Liver (tissue), 9 donors: Measurements from ENCODE around the gene ATP5F1B. TPM values are rescaled to one million over a fixed set of nuclear protein-coding genes. Genes with fewer than 3 reads are reported as not detected.

Experiments
- DNase-seq: peaks from one replicate; pipeline ENCODE4 v3.0.0-alpha.2; 2017; ENCODE audit warnings: low spot score
- H3K27ac ChIP-seq, 2 donors: one replicate each; pipeline ENCODE4 v1.7.0; 2013; ENCODE audit warnings: inconsistent platforms in 2 of 2, low read length in 2 of 2, control low read depth in 1 of 2, low read depth in 1 of 2, mild to moderate bottlenecking in 1 of 2
- H3K27me3 ChIP-seq, 4 donors: one replicate each; pipeline versions ENCODE4 v1.6.1 to v1.7.0; 2013; ENCODE audit warnings: low read length in 3 of 4, inconsistent platforms in 1 of 4, mild to moderate bottlenecking in 1 of 4, moderate library complexity in 1 of 4; ENCODE audit not compliant: control insufficient read depth in 4 of 4, insufficient read depth in 4 of 4
- H3K36me3 ChIP-seq, 4 donors: one replicate each; pipeline versions ENCODE4 v1.6.1 to v1.7.0; 2013; ENCODE audit warnings: low read length in 3 of 4, mild to moderate bottlenecking in 3 of 4, low read depth in 1 of 4, moderate library complexity in 1 of 4; ENCODE audit not compliant: control insufficient read depth in 4 of 4, insufficient read depth in 3 of 4
- H3K4me1 ChIP-seq, 4 donors: one replicate each; pipeline versions ENCODE4 v1.6.1 to v1.7.0; 2013; ENCODE audit warnings: low read length in 3 of 4, mild to moderate bottlenecking in 3 of 4, moderate library complexity in 1 of 4; ENCODE audit not compliant: control insufficient read depth in 4 of 4, insufficient read depth in 4 of 4
- H3K4me3 ChIP-seq, 3 donors: one replicate each; pipeline versions ENCODE4 v1.6.1 to v1.7.0; 2013; ENCODE audit warnings: low read length in 3 of 3, control low read depth in 1 of 3, low read depth in 1 of 3, mild to moderate bottlenecking in 1 of 3
- H3K9ac ChIP-seq, 2 donors: one replicate each; pipeline ENCODE4 v1.7.0; 2013; ENCODE audit warnings: low read length in 2 of 2, mild to moderate bottlenecking in 2 of 2, moderate library complexity in 2 of 2, control low read depth in 1 of 2, low read depth in 1 of 2
- H3K9me3 ChIP-seq, 4 donors: one replicate each; pipeline versions ENCODE4 v1.6.1 to v1.7.0; 2013; ENCODE audit warnings: low read length in 3 of 4; ENCODE audit not compliant: control insufficient read depth in 4 of 4
- EGR1 ChIP-seq, 2 donors: IDR thresholded peaks; 2 replicates each; pipeline ENCODE4 v1.6.1; 2016 to 2018; ENCODE audit warnings: antibody characterized with exemption in 2 of 2, low read depth in 2 of 2
- FOXA1 ChIP-seq: IDR thresholded peaks from 2 replicates; pipeline ENCODE4 v1.6.1; 2016; ENCODE audit warnings: antibody characterized with exemption
- FOXA2 ChIP-seq: IDR thresholded peaks from 2 replicates; pipeline ENCODE4 v1.6.1; 2016; ENCODE audit warnings: antibody characterized with exemption
- GABPA ChIP-seq, 2 donors: IDR thresholded peaks in 1 of 2; conservative IDR thresholded peaks in 1 of 2; 2 replicates each; pipeline ENCODE4 v1.6.1; 2016; ENCODE audit warnings: antibody characterized with exemption in 2 of 2, mild to moderate bottlenecking in 1 of 2, moderate library complexity in 1 of 2
- HNF4A ChIP-seq, 2 donors: conservative IDR thresholded peaks; 2 replicates each; pipeline ENCODE4 v1.6.1; 2016; ENCODE audit warnings: antibody characterized with exemption in 2 of 2, mild to moderate bottlenecking in 2 of 2
- HNF4G ChIP-seq: IDR thresholded peaks from 2 replicates; pipeline ENCODE4 v1.6.1; 2016; ENCODE audit warnings: antibody characterized with exemption
- JUND ChIP-seq, 2 donors: IDR thresholded peaks; 2 replicates each; pipeline ENCODE4 v1.6.1; 2016; ENCODE audit warnings: antibody characterized with exemption in 2 of 2
- NR2F2 ChIP-seq: IDR thresholded peaks from 2 replicates; pipeline ENCODE4 v1.6.1; 2016; ENCODE audit warnings: antibody characterized with exemption
- RAD21 ChIP-seq, 2 donors: IDR thresholded peaks; 2 replicates each; pipeline ENCODE4 v1.6.1; 2016; ENCODE audit warnings: antibody characterized with exemption in 2 of 2, mild to moderate bottlenecking in 2 of 2
- RXRA ChIP-seq, 2 donors: IDR thresholded peaks; 2 replicates each; pipeline ENCODE4 v1.6.1; 2017 to 2018; ENCODE audit warnings: antibody characterized with exemption in 2 of 2, mild to moderate bottlenecking in 1 of 2
- SP1 ChIP-seq: IDR thresholded peaks from 2 replicates; pipeline ENCODE4 v1.6.1; 2018; ENCODE audit warnings: antibody characterized with exemption, mild to moderate bottlenecking
- TAF1 ChIP-seq: conservative IDR thresholded peaks from 2 replicates; pipeline ENCODE4 v1.6.1; 2016; ENCODE audit warnings: antibody characterized with exemption, mild to moderate bottlenecking
- YY1 ChIP-seq: IDR thresholded peaks from 2 replicates; pipeline ENCODE4 v1.6.1; 2016; ENCODE audit warnings: antibody characterized with exemption, mild to moderate bottlenecking
- WGBS: extraction: QIAGEN DNeasy Blood & Tissue Kit; methylation state at CpG from one replicate; pipeline ENCODE4 v1.1.7; 2013; 5-methylcytosine and 5-hydroxymethylcytosine counted together
- polyA plus RNA-seq, 2 donors: library from polyadenylated mRNA; stranded (reverse) in 1 of 2; unstranded in 1 of 2; fragments of 200-250 nt in 1 of 2; fragments of >200 nt in 1 of 2; fragmentation: Nextera tagmentation in 1 of 2; extraction: Ambion mirVana in 1 of 2; gene quantifications; one replicate each; pipeline versions ENCODE4 v1.2.1 to v1.2.3, GENCODE V29; 2013 to 2015
- total RNA-seq, 2 donors: library from RNA; depleted of rRNA; stranded (reverse); fragments of >200 nt; gene quantifications; one replicate each; pipeline ENCODE4 v1.2.3, GENCODE V29; 2014
- TF ChIP-seq, protein P1 (sequence below): IDR thresholded peaks from 2 replicates; pipeline ENCODE4 v1.6.1; 2016; ENCODE audit warnings: antibody characterized with exemption, mild to moderate bottlenecking
- TF ChIP-seq, protein P2 (sequence below): IDR thresholded peaks from 2 replicates; pipeline ENCODE4 v1.6.1; 2016; ENCODE audit warnings: antibody characterized with exemption
- TF ChIP-seq, protein P3 (sequence below): IDR thresholded peaks from 2 replicates; pipeline ENCODE4 v1.6.1; 2016; ENCODE audit warnings: antibody characterized with exemption
- TF ChIP-seq, protein P4 (sequence below): IDR thresholded peaks from 2 replicates; pipeline ENCODE4 v1.6.1; 2016; ENCODE audit warnings: antibody characterized with exemption
- donor health status: healthy.
- donor health status: healthy.
- donor health status: healthy.
- donor health status: healthy.
- donor health status: healthy.

The ATP5F1B gene
- total and polyA plus RNA-seq, 4 donors, result 273 to 569 (median 438) TPM

DNA sequence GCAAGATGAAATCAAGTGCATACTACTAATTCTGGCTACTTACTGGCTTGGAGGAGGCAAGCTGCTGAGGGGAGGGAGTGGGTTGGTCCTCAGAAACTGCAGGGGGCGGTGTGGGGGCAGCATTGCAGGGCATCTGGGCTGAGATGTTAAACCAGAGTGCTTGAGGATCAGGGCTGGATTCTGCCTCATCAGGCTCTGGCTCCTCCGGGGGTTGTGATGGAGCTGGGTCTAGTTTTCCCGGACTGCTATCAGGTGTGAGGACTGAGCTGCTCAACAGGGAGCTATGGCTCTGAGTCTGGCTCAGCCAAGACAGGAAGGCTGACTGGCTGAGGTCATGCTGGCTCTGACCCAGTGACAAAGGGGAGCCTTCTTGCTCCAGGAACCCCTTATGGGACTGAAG, 44.3 kb downstream of the ATP5F1B start (continued):
- TF ChIP-seq, protein P1, sequence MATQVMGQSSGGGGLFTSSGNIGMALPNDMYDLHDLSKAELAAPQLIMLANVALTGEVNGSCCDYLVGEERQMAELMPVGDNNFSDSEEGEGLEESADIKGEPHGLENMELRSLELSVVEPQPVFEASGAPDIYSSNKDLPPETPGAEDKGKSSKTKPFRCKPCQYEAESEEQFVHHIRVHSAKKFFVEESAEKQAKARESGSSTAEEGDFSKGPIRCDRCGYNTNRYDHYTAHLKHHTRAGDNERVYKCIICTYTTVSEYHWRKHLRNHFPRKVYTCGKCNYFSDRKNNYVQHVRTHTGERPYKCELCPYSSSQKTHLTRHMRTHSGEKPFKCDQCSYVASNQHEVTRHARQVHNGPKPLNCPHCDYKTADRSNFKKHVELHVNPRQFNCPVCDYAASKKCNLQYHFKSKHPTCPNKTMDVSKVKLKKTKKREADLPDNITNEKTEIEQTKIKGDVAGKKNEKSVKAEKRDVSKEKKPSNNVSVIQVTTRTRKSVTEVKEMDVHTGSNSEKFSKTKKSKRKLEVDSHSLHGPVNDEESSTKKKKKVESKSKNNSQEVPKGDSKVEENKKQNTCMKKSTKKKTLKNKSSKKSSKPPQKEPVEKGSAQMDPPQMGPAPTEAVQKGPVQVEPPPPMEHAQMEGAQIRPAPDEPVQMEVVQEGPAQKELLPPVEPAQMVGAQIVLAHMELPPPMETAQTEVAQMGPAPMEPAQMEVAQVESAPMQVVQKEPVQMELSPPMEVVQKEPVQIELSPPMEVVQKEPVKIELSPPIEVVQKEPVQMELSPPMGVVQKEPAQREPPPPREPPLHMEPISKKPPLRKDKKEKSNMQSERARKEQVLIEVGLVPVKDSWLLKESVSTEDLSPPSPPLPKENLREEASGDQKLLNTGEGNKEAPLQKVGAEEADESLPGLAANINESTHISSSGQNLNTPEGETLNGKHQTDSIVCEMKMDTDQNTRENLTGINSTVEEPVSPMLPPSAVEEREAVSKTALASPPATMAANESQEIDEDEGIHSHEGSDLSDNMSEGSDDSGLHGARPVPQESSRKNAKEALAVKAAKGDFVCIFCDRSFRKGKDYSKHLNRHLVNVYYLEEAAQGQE, result no peak
- TF ChIP-seq HNF4A (conservative IDR thresholded peaks at IDR 0.05) (no peak), SP1 (no peak), NR2F2 (no peak)

DNA sequence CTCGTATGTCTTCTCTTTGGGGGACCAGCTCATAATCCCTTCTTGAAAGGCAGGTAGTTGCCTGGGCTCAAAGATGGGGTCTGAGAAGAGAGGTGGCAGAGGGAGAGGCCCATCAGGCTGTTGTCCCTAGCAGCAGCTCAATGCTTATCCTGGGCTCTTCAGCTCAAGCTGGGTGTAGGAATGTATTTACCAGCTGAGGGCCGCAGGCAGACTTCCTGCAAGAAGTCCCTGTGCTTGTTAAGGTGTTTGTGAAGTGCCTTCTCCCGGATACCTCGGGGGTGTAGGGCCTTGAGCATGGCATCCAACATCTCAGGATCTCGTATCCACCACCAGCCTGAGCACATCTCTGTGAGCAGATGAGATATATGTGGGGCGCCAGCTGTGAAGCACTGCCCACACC, 45.0 kb downstream of the ATP5F1B start:
- TF ChIP-seq TAF1, result no peak
- H3K27me3 ChIP-seq, result no peaks in the 10 kb centered on the region
- no peak overlapping the region for H3K9ac ChIP-seq
- 94% methylated on average over 6 of the region's 6 CpGs for WGBS
- no peak overlapping the region for H3K27ac ChIP-seq
- DNase-seq, result no peak
- H3K4me1 ChIP-seq, result no peaks in the 10 kb centered on the region
- H3K9me3 ChIP-seq, result no peaks in the 10 kb centered on the region
- H3K36me3 ChIP-seq, result peaks cover 41 to 89% (median 81%) of the 10 kb centered on the region in 4 donors
- no peak overlapping the region for H3K4me3 ChIP-seq

DNA sequence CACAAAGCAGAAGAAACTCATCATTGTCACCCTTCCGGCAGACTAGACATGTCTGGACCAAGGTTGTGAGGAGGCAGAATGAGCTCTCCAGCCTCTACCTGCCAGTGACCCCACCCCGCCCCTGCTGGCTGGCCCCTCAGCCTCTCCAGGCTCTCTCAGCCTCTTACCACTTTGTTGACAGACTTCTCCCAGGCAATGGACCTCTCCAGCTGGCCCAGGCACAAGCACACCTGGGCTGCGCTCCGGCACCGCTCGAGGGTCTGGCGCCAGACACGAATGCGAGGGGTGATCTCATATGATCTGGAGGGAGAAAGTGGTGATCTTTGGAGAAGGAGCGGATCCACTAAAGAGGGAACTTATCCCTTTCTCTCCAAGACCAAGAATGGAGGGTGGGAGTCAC, 46.0 kb downstream of the ATP5F1B start:
- H3K9me3 ChIP-seq, result no peaks in the 10 kb centered on the region
- H3K4me3 ChIP-seq, result no peak overlapping the region

More for the DNA sequence above, 46.0 kb downstream of the ATP5F1B start:
- no peak overlapping the region for H3K9ac ChIP-seq
- no peaks in the 10 kb centered on the region for H3K4me1 ChIP-seq
- H3K36me3 ChIP-seq, result peaks cover 38 to 81% (median 75%) of the 10 kb centered on the region in 4 donors
- DNase-seq, result no peak
- H3K27me3 ChIP-seq, result no peaks in the 10 kb centered on the region
- no peak overlapping the region for H3K27ac ChIP-seq
- WGBS, result 96% methylated on average over 10 of the region's 10 CpGs
- TF ChIP-seq, protein P2, sequence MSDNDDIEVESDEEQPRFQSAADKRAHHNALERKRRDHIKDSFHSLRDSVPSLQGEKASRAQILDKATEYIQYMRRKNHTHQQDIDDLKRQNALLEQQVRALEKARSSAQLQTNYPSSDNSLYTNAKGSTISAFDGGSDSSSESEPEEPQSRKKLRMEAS, result no peak
- TF ChIP-seq GABPA (IDR thresholded peaks at IDR 0.05 in 1 of 2, conservative IDR thresholded peaks at IDR 0.05 in 1 of 2), result no peak
- TF ChIP-seq FOXA1, result no peak
- no peak for TF ChIP-seq JUND (IDR thresholded peaks at IDR 0.05)
- no peak for TF ChIP-seq HNF4G
- TF ChIP-seq, protein P3, sequence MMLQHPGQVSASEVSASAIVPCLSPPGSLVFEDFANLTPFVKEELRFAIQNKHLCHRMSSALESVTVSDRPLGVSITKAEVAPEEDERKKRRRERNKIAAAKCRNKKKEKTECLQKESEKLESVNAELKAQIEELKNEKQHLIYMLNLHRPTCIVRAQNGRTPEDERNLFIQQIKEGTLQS, result no peak
- TF ChIP-seq, protein P1, result no peak
- TF ChIP-seq RAD21 (IDR thresholded peaks at IDR 0.05), result no peak
- TF ChIP-seq YY1, result no peak
- no peak for TF ChIP-seq SP1
- TF ChIP-seq EGR1 (IDR thresholded peaks at IDR 0.05; ENCODE audit: low read depth in 2 of 2), result no peak
- TF ChIP-seq HNF4A (conservative IDR thresholded peaks at IDR 0.05), result no peak
- TF ChIP-seq, protein P4, sequence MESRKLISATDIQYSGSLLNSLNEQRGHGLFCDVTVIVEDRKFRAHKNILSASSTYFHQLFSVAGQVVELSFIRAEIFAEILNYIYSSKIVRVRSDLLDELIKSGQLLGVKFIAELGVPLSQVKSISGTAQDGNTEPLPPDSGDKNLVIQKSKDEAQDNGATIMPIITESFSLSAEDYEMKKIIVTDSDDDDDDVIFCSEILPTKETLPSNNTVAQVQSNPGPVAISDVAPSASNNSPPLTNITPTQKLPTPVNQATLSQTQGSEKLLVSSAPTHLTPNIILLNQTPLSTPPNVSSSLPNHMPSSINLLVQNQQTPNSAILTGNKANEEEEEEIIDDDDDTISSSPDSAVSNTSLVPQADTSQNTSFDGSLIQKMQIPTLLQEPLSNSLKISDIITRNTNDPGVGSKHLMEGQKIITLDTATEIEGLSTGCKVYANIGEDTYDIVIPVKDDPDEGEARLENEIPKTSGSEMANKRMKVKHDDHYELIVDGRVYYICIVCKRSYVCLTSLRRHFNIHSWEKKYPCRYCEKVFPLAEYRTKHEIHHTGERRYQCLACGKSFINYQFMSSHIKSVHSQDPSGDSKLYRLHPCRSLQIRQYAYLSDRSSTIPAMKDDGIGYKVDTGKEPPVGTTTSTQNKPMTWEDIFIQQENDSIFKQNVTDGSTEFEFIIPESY, result no peak
- no peak for TF ChIP-seq RXRA (IDR thresholded peaks at IDR 0.05)
- TF ChIP-seq FOXA2, result no peak
- TF ChIP-seq NR2F2, result no peak
- no peak for TF ChIP-seq TAF1
